NCI-H2107 treated with DMSO at 0.1 percent for 48 hours (cell line): ENCODE results near the gene MYL11.
"Not testable (repeated sequence)": the region's sequence is repeated elsewhere in the genome, so short reads cannot be mapped to it uniquely, and the experiment has no call there.

Experiments used
- DNase-seq: peaks from one replicate; lab custom pipeline; 2025; ENCODE audit not compliant: unreplicated experiment; lab: John Stamatoyannopoulos, UW

MYL11 gene

DNA sequence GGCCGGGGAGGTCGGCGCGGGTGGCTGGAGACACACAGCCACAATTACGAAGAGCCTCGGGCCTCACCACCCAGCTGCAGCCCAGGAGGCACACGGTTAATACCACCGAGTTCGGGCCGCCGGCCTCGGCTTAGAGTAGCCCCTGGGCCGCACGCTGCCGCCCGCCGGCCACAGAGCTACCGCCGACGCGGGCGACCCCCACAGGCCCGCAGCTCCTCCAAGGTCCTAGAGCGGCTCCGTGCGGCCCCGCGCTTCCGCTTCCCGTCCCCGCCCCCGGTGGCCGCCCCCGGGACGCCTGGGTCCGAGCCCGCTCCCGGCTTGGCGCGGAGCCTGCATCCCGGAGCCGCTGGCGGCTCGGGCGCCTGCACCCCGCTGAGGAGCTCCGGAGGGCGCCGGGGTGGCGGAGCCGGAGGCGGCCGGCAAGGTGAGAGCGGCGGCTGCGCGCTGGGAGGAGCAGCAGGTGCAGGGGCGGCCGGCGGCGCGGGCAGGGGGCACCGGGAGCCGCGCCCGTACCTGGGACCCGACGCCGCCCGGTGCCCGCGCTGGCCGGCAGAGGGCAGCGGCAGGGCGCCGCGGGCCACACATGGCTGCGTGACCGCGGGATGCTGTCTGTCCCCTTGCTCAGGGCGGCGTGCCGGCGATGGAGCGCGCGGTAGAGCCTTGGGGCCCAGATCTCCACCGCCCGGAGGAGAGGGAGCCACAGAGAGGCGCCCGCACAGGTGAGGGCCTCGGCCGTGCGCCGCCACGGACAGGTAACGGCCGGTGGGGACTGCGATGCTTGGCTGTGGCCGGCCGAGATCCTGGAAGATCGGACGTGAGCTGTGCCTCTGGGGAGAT, 20.8 kb downstream of the MYL11 start, which contains the start of gene ZNF48:
Gene ZNF48 (plus strand): TSS at position 266 of the 837 bp plus-strand sequence. CDS start 375 bp downstream, at position 641.
- DNase-seq: peak; percentile 78

DNA sequence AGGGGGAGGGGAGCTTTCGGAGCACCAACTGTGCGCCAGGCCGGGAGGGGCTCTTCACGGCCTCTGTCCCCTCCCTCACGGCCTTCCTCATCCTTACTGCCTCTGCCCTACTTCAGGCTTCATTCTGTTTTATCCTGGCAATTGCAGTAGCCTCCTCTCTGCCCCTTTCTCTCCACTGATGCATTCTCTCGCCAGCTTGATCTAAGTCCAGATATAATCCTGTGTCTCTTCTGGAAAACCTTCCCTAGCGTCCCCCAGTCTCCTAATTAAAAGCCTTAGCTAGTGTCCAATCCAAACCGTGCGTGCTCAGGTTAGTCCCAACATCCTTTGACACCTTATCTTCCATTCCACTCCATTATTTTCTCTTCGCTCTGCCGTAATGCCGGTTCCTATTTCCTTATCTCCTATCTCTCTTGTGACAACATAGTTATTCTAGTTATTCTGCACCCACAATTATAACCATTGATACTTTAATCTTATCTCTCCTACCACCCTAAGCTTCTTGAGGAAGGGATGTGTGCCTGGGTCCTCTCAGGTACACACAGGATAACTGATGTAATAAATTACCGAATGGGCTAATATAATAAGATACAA, 21.5 kb downstream of the MYL11 start:
- DNase-seq: no peak

DNA sequence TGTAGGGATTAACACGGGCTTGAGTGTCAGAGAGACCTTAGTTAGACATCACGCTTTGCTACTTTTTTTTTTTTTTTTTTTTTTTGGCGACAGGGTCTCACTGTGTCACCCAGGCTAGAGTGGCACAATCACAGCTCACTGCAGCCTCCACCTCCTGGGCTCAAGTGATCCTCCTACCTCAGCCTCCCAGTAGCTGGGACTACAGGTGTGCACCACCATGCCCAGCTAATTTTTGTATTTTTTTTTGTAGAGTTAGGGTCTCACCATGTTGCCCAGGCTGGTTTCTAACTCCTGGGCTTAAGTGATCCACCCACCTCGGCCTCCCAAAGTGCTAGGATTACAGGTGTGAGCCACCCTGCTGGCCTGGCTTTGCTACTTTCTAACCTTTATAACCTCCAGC, 22.0 kb downstream of the MYL11 start:
- not testable (repeated sequence) for DNase-seq

DNA sequence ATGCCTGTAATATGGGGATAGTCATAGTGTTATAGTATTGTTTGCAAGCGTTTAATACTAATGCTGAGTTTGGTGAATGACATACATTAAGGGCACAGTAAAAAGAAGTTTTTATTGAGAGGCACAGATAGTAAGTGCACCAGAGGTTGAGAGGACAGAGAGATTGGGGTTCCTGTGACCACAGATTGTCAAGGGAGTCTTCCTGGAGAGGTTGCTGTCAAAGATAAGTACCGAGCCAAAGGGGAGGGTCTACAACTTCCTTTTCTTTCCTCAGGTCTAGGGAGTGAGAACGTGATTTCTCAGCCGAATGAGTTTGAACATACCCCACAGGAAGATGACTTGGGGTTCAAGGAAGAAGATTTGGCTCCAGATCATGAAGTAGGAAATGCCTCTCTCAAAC, 22.5 kb downstream of the MYL11 start:
- DNase-seq: no peak

DNA sequence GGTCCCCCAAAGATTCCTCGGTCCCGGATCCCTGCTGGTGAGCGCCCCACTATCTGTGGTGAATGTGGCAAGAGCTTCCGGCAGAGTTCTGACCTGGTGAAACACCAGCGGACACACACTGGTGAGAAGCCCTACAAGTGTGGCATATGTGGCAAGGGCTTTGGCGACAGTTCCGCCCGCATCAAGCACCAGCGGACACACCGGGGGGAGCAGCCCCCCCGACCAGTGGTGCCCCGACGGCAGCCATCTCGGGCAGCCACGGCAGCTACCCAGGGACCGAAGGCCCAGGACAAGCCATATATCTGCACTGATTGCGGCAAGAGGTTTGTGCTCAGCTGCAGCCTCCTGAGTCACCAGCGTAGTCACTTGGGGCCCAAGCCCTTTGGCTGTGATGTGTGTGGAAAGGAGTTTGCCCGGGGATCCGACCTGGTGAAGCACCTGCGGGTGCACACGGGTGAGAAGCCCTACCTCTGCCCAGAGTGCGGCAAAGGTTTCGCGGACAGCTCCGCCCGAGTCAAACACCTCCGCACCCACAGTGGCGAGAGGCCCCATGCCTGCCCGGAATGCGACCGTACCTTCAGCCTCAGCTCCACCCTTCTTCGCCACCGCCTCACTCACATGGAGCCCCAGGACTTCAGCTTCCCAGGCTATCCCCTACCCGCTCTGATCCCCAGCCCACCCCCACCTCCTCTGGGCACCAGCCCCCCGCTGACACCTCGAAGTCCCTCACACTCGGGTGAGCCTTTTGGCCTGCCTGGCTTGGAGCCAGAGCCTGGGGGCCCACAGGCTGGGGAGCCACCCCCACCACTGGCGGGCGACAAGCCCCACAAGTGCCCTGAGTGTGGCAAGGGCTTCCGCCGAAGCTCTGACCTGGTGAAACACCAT, 23.4 kb downstream of the MYL11 start:
- no peak for DNase-seq

DNA sequence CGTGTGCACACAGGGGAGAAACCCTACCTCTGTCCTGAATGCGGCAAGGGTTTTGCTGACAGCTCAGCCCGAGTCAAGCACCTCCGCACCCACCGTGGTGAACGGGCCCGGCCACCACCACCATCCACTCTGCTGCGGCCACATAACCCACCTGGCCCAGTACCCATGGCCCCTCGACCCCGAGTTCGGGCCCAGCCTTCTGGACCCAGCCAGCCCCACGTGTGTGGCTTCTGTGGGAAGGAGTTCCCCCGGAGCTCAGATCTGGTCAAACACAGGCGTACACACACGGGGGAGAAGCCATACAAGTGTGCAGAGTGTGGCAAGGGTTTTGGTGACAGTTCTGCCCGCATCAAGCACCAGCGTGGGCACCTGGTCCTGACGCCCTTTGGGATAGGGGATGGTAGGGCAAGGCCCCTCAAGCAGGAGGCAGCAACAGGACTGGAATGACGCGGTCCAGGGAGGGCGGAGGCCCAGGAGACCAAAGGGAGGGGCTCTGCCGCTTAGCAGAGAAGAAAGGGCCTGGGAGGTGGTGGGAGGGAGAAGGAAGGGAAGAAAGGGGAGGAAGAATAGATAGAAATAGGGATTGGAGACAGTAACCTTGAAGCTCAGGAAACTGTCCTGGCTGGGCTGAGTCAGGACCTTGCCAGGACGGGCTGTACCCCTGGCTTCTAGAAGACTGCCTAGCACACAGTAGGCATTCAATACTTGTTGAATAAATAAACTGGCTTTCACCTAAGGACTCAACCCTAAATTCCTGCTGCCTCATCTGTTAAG, 24.2 kb downstream of the MYL11 start:
- no peak for DNase-seq

DNA sequence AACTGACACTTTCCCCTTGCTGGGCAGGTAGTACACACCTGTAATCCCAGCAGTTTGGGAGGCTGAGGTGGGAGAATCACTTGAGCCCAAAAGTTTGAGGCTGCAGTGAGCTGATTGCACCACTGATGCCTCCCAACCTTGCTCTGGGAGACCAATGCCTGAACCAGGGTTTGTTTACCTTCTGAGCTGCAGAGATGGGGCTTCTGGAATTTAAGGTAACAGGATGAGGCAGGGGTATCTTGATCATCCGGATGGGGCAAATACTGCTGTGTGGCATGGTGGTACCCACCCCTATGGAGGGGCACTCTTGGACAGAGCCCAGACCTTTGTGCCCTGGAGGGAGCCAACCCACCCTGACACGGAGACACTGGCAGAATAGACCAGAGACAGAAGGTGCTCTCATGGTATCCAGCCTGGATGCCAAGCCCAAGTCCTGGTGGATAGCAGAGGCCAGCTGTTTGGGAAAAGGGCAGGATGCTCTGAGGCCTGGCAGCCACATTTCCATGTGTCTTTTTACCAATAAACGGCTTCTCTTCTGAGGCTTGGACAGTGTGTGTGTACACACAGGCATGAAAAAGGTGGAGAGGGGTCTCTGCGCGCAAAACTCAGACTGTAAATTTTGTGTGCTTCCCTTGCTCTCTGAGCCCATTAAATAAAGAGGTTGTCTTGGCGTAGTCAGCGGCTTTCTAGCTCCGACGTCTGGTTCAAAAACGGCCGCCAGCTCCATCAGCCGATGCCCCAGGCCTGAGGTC, 25.0 kb downstream of the MYL11 start:
- no peak for DNase-seq

DNA sequence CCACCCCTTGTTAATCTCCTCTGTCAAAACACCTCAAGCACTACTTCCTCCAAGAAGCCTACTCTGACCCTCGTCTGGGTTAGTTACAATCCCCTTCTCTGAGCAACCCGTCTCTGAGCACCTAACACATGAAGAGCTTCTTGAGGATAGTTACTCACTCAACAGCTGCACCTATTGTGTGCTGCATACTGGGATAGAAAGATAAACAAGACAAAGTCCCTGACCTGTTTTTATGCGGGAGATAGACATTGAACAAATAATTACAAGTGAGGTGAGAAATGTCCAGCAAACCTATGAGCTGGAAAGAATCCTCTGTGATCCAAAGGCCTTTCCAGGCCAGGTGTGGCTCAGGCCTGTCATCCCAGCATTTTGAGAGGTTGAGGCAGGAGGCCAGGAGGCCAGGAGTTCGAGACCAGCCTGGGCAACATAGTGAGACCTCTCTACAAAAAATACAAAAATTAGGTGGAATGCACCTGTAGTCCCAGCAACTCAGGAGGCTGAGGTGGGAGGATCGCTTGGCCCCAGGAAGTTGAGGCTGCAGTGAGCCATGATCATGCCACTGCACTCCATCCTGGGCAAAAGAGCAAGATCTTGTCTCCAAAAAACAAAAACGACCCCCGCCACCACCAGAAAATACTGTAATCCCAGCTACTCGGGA, 27.3 kb downstream of the MYL11 start:
- no peak for DNase-seq

DNA sequence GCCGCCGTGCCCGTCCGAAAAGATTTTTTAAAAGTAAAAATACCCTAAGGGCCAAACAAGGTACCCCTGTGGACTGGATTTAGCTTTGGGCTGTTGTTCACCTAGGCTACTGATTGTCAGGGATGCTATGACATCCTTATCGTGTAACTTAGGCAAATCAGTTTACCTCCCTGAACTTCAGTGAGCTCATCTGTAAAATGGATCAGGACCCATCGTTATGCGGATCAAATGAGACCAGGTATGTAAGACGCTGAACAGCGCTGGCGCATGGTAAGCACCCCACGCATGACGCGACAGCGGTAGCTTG, 32.1 kb downstream of the MYL11 start:
- DNase-seq: no peak

DNA sequence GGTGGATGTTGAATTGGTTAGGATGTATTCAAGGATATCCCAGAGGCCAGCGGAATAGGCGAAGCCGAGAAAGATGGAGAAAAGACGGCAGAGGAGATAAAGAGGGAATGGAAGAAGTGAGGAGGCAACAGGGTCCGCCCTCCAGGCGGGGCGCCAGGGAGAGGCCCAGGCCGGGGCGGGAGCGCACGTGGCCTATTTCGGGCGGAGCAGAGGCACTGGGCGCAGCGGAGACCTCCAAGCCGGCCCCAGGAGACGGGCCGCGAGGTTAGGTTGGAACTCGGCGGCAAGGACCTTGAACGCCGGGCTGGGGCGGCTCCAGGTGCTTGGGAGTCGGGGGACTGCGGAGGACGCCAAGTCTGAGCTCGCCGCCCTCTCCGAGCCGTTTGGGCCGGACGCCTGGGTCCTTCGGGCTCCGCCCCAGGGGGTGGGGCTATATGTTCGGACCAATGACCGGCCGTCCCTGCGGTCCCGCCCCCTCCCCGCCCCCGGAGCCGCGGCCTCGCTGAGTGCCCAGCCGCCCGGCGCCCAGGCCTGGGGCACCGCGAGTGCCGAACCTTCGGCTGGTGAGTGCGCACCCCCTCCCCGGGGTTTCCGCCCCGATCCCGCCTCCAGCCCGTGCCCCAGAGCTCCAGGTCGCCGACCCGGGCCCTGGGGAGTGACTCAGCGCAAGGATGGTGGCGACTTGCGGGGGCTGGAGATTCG, 32.7 kb downstream of the MYL11 start, which contains the start of gene ZNF771:
Gene ZNF771 (plus strand): TSS at position 505 of the 702 bp plus-strand sequence. CDS start 448 bp downstream, outside the sequence.
- DNase-seq: peak; percentile 53

DNA sequence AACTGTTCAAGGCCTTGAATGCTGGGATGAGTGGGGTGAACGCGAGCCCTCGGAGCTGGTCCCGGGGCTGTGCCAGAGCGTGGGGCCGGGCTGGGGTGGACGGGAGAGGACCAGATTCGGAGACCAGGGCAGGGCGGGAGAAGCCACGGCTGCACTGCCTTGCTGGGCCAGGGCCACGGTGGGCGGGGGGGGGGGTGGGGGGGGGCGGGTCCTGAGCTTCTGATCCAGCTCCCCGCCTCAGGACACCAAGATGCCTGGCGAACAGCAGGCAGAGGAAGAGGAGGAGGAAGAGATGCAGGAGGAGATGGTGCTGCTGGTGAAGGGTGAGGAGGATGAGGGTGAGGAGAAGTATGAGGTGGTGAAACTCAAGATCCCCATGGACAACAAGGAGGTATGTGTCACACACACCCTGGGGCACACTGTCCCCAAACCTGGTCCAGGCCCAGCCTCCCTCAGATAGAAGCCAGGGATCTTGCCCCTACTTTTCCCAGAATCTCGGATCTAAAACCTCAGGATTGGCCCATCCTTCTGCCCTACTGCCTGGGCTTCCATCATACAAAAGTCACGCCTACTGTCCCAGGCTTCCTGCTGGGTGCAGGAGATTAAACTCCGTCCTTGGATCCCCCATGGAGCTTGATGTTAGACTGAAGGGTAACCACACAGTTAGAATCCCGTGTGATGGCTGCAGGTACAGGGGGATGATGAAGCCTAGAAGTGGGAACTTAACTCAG, 33.4 kb downstream of the MYL11 start:
- no peak for DNase-seq

DNA sequence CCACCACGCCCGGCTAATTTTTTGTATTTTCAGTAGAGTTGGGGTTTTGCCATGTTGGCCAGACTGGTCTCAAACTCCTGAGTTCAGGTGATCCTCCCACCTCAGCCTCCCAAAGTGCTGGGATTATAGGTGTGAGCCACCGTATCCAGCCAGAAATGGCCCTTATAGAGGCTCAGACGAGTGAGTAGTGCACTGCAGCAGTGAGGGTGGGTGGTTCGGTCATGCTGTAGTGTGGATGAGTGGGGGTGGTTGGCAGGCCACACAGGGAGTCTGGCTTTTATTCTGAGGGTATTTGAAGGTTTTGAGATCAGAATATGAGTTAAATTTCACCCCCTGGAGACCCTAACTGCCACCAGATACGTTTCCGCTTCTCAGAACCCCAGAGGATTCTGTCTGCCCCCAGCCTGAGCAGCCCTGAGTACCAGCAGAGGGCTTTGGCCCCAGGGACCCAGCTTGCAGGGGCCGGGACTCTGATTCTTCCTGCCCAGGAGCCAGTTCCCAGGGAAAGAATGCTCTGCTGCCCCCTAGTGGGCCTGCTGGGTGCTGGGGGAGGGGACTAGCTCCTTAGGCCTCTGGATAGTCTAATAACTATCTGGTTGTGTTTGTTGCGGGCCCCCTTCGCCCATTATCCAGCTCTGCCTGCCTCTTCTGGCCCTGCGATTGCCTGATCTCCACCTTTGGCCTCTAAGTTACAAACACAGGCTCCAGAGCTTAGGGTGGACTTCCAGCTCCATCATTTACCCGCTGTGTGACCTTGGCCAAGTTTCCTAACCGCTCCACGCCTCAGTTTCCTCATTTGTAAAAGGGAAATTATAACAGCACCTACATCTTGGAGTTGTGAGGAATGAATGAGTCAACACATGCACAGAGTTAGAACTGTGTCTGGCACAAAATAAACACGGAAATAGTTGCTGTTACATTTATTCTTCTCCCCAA, 34.8 kb downstream of the MYL11 start:
- peak; percentile 71 for DNase-seq

DNA sequence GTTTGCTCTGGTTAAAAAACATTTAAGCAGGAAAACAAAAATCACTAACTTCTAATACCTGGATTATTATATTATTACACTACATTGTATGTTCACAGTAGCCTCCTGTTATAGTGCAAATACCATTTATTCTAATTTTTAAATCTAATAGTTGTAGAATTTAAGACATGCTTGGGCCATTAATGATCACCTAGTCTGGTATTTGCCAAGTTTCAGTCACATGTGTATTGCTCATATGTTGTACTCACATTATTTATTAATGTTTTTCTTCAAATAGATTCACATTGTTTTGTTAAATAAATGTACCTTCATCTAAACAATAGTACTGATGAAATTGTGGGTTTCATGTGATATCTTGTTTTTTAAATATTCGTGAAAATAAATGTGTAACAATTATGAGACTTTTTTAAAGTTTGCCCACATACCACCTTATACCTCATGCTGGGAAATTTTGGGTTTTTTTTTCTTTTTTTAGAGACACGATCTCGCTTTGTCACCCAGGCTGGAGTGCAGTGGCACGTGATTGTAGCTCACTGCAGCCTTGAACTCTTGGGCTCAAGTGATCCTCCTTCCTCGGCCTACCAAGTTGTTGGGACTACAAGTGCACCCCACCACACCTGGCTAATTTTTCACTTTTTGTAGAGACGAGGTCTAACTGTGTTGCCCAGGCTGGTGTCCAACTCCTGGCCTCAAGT, 38.7 kb downstream of the MYL11 start:
- DNase-seq: no peak

DNA sequence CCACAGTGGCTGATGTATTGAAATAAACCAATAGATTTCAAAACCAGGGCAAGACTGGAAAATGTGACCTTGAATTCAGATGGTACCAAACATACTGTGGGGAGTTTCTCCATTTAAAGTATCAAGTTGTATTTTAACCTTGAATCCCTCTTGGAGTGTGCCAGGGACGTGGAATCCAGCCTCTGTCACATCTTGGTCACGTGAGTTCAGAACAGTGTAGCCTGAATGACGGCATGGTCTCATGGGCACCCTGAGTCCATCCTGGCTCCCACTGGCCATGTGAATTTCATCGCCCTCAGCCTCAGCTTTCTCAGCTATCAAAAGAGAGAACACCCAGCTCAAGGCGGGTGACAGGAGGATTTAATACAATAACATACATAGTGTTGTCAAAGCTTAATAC, 39.6 kb downstream of the MYL11 start:
- DNase-seq: no peak

DNA sequence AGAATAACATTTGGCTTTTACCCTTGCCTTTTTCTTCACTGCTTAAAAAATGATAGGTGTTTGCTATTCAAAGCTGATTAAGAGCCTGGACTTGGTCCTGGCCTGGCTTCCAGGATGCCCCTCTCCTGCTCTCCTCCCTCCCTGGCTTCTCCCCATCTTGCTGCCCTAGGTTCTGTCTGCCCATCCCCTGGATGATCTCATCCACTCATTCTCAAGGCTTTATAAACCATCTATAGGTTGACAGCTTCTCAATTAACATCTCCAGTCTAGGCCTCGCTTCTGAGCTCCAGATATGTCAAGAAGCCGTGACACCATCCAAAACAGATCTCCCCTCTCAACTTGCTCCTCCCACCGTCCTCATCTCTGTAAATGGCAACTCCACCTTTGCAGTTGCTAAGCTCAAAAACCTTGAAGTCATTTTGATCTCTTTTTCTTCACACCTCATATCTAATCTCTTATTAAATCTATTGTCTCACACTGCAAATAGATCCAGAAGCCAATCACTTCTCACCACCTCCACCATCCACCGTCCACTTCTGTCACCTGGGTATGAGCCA, 41.5 kb downstream of the MYL11 start:
- DNase-seq: no peak
